Muscle of arm (tissue), 12 donors: ENCODE measurements around the gene VPS26B. TPM values are rescaled to one million over a fixed set of nuclear protein-coding genes. Genes with fewer than 3 reads are reported as not detected.
"Not testable (repeated sequence)": the region's sequence is repeated elsewhere in the genome, so short reads cannot be mapped to it uniquely, and the experiment has no call there.

Experiments
- DNase-seq: peaks from one replicate; pipeline ENCODE4 v3.0.0-alpha.2; 2013
- polyA plus RNA-seq, 12 donors: library from polyadenylated mRNA; unstranded; fragments of 120-200 nt; gene quantifications; one replicate each; pipeline ENCODE4 v1.2.1, GENCODE V29; 2013; ENCODE audit not compliant: insufficient read length in 12 of 12

The VPS26B gene
- polyA plus RNA-seq, 12 donors, result 27.2 to 44.1 (median 31.9) TPM; not detected in 1

DNA sequence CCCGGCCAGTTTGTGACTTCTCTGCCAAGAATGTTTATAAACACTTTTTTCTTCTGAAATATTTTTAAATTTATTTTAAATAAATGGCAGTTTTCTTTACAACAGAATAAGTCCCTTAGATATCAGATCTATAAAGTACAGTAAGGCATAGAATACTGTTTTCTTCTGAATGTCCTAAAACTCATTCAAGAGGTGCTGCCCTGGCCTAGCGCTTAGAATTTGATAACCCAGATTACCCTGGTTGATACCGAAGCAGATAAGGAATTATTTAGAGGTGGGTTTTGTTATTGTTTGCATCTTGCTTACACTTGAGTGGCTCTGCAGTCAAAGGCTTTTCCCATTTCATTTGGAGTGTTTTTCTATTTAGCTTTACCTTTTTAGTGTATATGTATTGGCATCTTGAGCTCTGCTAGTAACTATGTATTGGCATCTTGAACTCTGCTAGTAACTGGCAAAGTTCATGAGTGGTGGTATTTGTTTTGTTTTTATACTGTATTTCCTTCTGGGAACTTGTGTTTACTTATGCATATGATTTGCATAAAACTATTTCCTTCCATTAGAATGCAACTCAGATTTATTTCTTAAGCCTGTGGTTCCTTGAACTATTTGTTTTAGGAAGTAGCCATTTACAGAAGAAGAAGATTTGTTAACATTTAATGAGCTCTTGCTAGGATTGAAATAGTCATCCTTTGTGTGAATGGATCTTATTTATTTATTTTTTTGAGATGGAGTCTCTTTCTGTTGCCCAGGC, 30.1 kb downstream of the VPS26B start:
- DNase-seq, result no peak

DNA sequence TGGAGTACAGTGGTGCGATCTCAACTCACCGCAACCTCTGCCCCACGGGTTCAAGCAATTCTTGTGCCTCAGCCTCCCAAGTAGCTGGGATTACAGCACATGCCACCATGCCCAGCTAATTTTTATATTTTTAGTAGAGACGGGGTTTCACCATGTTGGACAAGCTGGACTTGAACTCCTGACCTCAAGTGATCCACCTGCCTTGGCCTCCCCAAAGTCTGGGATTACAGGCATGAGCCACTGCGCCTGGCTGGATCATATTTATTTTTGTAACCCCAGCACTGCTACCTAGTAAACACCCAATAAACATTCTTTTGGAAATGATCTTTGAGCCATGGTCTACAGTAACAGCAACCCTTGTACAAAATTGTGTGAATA, 30.7 kb downstream of the VPS26B start:
- DNase-seq, result not testable (repeated sequence)

DNA sequence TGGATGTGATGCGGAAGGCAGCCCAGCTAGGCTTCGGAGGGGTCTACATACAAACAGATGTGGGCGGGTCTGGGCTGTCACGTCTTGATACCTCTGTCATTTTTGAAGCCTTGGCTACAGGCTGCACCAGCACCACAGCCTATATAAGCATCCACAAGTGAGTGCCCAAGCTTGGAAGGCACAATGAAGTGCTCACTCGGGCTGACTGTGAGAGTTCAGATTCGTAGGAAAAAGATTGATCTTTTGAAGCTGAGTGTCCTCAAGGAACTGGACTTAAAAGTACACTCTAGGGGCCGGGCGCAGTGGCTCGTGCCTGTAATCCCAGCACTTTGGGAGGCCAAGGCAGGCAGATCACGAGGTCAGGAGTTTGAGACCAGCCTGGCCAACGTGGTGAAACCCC, 32.6 kb downstream of the VPS26B start:
- DNase-seq, result no peak

DNA sequence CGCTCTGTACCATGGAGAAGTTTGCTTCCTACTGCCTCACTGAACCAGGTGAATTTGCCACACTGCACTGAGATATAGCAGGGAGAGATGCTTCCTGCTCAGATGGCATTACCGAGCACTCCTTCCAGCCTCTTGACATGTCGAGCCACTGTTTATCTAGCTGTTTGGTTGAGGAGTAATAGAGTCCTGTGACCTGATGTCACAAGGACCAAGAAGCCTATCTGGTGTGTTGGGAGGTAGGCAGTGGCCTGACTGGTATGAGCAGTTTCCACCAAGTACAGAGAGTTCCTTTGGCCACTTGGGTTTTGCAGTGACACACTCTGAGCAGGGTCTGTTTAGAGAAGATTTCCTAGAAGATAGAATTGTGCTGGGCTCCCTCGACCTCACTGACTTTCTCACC, 34.1 kb downstream of the VPS26B start:
- no peak for DNase-seq

DNA sequence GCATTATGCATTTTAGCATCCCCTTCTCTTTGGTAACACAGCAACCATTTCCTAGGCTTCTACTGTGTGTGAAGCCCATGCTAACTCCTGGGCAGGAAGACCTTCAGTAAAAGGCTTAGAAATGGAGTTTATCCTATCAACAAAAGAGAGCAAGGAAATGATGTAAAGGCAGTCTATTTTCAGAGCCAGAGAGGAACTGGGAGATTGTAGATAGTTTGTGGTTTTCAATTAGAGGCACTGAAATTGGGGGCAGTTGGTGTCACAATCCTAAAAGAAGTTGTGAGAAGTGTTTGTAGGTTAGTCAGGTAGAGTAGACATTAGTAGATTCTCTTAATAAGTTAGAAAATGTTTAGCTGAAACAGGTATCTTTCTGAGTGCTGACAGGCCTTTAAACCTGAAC, 36.0 kb downstream of the VPS26B start:
- DNase-seq, result no peak

DNA sequence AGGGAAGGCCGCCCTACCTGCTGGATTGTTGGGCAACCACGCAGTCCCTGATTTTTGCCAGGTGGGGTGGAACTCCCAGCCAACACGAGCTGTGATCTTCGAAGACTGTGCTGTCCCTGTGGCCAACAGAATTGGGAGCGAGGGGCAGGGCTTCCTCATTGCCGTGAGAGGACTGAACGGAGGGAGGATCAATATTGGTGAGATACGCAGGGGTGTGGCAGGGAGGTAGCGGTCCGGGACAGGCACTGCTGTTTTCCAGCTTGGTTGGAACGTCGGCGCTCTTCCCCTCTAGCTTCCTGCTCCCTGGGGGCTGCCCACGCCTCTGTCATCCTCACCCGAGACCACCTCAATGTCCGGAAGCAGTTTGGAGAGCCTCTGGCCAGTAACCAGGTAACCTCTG, 36.5 kb downstream of the VPS26B start:
- DNase-seq, result no peak

DNA sequence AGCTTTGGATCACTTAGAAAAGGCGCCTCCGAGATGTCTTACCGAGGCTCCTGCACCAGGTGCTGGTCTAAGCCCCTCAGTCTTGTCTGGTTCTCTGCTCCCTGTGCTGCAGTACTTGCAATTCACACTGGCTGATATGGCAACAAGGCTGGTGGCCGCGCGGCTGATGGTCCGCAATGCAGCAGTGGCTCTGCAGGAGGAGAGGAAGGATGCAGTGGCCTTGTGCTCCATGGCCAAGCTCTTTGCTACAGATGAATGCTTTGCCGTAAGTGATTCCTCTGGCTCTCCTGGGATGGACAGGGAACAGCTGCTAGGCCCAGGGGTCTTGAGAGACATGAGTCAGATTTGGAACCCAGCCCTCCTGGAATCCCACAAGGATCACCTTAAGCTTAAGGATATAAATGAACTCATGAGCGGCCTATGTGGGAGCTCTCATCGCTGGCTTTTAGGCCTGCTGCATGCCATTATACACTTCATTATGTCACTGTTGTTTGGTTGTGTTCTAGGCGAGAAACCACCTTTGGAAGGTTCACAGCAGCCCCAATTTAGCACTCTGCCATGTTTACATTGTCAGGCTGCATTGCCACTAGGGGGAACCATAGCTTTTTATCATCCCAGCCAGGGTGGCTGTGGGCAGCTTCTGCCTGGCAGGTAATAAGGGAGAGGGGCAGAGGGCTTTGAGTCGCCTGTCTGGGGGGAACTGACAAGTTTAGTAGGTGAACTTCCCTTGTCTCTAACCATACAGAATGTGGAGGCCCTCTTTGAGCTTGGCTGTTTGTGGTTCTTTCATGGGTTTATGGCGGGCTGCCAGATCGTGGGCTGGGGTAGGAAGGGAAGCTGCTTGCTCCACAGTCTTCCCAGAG, 37.4 kb downstream of the VPS26B start:
- no peak for DNase-seq

DNA sequence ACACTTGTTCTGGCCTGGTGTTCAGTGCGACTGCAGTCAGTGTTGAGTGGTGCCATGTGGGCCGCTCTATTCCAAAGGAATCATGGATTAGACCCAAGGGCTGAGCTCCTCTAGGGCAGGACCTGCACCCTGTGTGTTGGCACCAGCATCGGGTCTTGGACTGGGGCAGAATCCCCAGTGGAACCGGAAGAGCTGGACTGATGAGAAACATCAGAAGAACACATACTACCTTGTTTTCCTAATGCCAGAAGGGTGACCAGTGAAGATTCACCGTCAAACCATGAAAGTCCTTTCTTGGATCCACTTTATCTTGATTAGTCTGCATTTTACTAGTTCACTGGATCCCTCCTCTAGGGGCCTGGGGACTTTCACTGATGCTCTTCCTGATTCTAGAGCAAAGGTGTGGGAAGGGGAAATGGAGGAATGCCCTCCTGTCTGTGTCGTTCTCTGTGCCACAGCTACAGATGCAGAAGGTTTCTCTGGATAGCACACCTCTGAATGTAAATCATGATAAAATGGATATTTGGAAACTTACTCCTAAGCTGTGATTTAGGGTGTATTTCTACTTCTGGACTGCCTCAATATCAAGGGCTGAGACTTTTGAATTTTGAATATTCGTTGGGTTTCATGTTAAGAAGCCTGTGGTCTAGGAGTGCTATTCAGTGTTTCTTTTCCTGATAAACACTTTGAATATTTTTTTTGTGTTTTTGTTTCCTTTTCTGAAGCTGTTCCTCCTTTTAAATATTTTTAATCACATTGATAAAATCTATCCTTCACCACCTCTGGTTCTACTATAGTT, 40.7 kb downstream of the VPS26B start:
- DNase-seq, result no peak

DNA sequence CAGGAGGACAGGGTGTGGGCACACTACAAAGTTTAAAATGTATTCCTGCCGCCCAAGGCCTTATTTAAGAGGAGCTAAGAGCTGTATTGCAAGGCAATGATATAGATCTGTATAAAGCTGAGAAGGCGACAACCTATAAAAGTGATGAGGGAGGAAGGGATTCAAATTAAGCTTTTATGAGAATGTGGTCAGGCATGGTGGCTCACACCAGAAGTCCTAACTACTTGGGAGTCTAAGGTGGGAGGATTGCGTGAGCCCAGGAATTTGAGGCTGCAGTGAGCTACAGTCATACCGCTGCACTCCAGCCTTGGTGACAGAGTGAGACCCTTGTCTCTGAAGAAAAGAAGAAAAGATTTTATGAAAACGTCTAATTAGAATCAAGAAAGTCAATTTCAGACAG, 42.0 kb downstream of the VPS26B start:
- DNase-seq, result no peak

DNA sequence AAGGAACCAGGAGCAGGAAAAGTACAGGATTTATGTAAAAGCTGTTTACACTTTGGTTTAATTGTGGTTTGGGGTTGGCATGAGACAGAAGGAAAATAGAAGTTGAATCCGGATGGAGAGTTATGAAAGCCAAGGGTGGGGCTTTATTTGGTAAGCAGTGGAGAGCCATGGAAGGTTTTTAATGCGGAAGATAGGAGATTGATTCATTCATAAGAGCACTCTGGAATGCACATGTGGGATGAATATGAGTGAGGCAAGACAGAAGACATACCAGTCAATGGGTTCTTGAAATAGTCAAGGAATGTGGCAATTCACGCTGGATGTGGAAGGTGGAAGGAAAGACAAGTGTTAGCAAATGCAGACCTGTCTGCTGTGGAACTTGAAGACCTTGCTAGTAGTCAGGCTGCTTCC, 42.4 kb downstream of the VPS26B start:
- no peak for DNase-seq

DNA sequence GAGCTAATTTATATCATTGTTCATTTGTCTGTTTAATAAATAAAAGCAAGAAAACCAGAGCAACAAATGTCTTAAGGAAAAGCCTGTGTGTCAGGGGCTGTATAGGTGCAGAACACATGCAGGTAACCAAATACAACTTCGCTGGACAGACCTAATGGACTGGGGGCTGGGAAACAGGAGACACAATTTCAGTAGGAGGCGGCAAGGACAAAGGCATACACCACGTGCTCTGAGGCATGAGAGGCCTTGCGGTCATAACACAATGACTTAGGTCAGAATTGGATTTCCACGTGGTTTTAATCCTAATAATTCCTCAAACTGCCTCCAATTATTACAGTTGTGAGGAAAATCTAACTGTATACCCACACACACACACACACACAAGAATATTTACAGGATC, 43.0 kb downstream of the VPS26B start:
- DNase-seq, result no peak

DNA sequence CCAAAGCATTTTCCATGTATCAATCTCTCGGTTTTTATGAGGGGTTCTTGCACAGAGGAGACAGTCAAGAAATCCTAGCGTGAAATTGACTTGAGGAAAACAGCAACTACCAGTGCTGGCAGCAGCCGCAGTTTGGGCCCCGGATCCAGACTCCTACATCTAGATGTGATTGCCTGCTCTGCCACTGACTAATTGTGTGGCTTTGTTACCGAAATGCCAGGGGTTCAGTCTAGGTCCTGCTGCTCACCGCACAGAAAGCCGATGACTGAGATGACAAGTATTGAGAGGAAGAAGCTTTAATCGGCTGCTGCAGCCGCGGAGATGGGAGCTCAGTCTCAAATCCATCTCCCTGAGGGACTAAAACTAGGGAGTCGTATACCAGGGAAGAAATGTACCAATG, 43.5 kb downstream of the VPS26B start:
- no peak for DNase-seq

DNA sequence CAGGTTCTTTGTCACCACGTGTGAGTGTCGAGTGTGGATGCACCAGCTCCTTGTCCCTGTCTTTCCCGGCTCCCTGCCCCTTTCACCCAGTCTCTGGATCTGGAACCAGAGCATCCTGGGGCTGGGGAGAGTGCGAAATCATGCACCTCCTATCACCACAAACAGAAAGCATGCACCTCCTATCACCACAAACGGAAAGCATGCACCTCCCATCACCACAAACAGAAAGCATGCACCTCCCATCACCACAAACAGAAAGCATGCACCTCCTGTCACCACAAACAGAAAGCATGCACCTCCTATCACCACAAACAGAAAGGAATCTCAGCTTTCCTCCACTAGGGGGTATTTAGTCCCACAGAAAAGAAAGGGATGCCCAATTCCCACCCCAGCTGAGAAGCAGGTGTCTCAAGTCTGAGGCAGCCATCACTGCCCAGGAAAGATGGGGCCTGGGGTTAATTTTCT, 45.8 kb downstream of the VPS26B start:
- DNase-seq, result no peak

DNA sequence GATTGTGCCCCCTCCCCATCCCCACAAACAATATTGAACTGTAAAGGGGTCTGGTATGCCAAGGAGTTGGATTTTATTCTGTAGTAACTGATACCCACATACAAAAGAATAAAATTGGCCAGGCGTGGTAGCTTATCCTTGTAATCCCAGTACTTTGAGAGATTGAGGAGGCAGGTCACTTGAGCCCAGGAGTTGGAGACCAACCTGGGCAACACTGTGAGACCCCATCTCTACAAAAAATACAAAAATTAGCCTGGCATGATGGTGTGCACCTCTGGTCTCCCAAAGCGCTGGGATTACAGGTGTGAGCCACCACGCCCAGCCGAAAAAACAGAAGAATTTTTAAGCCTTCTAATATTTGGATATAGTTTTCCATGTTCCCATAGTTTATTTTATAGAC, 47.5 kb downstream of the VPS26B start:
- no peak for DNase-seq

DNA sequence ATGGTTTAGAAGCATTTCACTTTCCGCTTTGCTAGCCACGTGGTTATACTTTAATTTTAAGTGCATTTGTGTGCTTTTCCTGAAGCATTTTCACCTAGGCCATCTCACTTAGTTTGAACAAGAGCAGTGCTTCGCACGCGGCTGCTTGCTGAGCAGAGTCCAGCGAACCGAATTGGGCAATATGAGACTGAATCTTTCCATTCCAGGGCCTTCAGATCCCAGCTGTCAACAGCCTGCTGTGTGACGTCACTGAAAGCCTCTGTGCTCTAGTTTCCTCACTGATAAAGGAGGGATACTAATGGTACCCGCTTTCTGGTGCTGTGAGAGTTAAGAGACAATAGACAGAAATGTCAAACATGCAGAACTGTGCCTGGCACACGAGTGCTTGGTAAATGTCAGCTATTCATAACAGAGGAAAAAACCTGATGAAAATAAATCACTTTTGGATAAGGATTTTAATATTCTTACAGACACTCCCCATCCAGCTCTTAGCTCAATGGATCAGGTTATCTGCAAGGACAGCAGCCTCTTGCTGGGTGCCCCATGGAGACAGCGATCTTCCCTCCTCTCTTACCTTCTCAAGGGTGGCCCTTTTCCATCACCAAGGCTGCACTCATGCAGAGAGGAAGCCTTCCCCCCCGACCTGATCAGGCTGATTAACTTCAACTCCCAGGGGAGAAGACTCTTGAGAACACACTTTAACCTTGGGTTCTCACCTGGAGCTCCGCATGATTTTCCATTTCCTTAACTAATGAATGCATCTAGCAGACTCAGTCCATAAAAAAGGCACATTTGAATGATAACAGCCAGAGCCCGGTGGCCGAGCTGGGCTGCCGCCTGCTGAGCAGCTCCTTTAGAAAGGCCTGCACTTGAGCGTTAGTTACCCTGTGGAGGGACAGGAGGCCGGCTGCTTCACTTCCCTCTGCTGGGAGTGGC, 48.2 kb downstream of the VPS26B start:
- DNase-seq, result no peak

DNA sequence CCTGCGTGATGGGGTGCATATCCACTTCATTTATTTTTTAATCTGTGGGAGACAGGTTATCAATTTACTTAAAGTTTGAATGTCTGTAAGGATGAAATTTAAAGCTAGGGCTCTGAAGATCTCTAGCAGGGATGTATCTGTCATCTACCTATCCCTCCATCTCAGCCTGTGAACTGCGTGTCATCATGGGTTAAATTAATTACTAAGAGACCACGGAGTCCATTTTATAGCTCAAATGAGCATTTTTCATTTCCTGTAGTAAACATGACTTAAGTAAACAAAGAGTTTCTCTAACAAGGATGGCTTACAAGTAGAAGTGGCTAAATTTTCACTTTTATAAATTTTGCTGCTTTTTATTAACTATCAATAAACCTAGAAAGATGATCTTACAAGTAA, 48.8 kb downstream of the VPS26B start:
- no peak for DNase-seq

DNA sequence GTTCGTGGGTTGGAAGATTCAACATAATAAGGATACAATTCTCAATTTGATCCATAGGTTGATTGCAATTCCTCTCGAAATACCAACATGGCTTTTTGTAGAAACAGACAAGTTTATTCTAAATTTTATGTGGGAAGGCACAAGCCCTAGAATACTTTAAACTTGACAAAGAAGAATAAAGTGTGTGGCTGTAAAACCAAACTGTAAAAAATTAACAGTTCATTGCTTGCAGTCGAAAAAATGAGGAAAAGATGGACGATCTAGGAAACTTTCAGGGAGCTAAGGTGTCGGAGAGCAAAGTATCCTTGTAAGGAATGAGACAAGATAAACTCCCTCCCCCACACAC, 50.7 kb downstream of the VPS26B start:
- DNase-seq, result no peak

DNA sequence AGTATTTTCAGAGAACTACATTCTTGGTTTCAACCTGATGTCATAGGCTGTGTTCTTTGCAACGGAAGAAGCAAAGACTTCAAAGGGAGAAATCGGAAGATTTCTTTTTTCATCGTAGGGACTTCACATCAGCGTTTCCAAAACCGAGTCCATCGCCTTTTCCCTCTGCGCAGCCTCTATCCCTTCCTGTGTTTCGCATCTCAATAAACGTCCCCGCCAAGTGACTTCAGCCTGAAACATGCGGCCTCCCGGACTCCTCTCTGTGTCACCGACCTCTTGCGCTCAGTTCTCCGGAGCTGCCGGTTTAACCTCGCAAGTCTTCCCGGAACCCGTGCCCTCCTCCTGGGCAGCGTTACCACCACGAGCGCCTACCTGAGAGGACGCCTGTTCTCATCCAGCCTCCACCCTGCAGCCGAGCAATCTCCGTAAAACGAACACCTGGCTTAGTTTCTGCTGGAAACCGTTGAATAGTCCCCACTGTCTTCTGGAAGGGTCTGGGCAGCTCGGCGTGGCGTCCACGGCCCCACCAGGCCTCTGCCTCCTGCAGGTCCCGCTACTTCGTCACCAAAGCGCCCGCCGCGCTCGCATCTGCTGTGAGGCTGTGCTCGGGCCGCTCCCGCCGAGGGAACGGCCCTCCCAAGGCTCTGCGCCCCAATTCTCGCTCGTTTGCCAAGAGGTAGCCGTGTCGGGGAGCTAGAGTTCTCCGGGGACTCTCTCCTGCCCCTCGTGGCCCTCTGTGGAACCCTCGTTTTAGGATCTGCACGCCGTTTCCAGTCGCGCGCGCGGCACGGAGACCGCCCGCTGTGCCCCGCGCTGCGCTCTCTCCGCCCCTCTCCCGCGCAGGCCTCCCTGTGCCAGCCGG, 51.3 kb downstream of the VPS26B start, which contains the start of gene GLB1L3:
Gene GLB1L3, plus strand, starts transcription at position 846 of the 862 bp plus-strand sequence. CDS start 362 bp downstream, outside the sequence.
- DNase-seq, result no peak

DNA sequence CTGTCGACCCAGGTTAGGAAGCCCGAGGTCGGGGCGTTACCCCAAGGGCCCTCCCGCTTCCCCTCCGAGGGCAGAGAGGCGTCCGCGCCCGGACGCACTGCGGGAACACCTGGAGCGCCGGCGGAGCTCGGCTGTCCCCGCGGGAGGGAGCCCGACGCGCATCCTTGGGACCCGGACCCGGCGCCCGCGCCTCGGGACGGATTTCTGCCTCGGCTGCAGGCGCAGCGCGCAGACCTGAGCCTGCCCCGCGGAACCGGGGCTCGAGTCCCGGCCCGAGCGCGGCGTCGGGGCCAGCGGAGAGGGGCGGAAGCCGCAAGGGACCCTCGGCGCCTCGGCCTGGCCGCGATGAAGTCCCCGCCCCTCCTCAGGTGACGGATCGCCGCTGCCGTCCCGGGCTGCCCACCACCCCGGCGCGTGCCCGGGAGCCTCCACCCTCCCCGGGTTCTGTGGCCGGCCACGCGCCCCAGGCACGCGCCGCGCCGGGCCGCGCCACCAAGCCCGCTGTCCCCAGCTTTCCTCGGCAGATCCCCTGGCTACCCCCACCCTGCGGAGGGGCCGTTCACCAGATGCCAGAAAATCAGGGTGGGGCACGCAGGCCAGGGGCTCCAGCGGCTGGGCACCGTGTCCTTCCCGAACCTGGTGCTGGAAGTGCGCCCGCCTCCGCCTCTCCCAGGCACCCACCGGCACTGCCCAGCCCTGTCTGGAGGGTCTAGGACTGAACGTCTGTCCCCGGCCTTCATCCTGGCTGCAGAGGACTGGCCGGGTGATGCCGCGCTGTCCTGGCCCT, 52.1 kb downstream of the VPS26B start:
- no peak for DNase-seq
